ENCODE measurements around the gene EFHC1. TPM values are rescaled to one million over a fixed set of nuclear protein-coding genes. Genes with fewer than 3 reads are reported as not detected.
A peak's percentile ranks its signal among the peaks of the same experiment; 100 is the strongest.

Gene EFHC1
- total and polyA plus RNA-seq, 2 of the 13 experiments (the other 11 are each of a cell fraction or from before 2014, with no cell fraction given) = 23.4 to 29.5 TPM

DNA sequence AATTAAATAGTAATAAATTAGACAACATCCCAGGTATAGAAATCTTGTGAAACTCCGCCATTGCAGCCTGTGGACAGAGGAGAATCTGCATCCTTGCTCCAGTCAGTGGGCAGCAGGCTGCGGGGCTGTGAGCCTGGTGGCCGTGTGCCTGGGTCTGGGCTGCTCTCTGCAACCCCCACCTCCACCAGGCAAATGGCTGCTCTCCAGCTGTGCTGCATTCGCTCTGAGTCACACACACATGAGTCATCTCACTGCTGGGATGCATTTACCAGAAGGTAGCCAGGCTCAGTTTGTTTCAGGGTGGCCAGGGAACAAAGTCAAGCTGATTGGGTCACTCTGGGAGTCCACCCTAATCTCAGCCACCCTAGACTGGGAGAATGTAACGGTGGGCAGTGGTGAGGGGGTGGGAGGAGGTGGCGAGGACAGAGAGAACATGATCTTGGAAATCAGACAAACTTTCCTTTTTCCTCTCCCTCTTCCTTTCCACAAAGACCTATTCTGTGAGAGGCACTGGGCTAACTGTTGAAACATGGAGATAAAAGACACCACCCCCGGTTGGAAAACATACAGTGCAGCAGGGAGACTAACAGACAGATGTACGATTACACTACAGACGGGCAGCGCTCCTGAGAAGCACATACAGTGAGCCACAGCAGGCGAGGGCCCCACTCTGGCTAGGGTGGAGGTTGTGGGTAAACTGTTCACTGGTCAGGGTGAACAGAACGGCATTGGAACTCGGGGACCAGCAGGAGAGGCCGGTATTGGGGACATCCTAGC, 97.5 kb downstream of the EFHC1 start (continued):
- TF ChIP-seq NFYB (CRISPR knock-in tag; IDR thresholded peaks at IDR 0.05) (no peak), ZNF614 (CRISPR knock-in tag; IDR thresholded peaks at IDR 0.05; ENCODE audit: borderline replicate concordance) (peak; percentile 79; the same call in 1 of the 2 replicates), SIN3A (IDR thresholded peaks at IDR 0.05; ENCODE audit: borderline replicate concordance, low read depth, low read length) (peak; percentile 50; the same call in 1 of the 2 replicates), SIN3B (IDR thresholded peaks at IDR 0.05; ENCODE audit: low read length) (no peak), ZNF766 (CRISPR knock-in tag; IDR thresholded peaks at IDR 0.05; ENCODE audit: borderline replicate concordance) (no peak), NFE2L2 (IDR thresholded peaks at IDR 0.05; ENCODE audit: low read length) (no peak; the same call in 1 of the 2 replicates), HNRNPUL1 (IDR thresholded peaks at IDR 0.05; ENCODE audit: low read depth, low read length) (no peak), ZNF235 (CRISPR knock-in tag; IDR thresholded peaks at IDR 0.05; ENCODE audit: borderline replicate concordance) (no peak), ZFP62 (CRISPR knock-in tag; IDR thresholded peaks at IDR 0.05) (0 out of 2 replicates have a peak, but pooled peaks have one; percentile 21), ZNF773 (CRISPR knock-in tag; IDR thresholded peaks at IDR 0.05; ENCODE audit: borderline replicate concordance) (no peak), THAP11 (CRISPR knock-in tag; IDR thresholded peaks at IDR 0.05) (peak; percentile 58; the same call in 1 of the 2 replicates), MTF2 (CRISPR knock-in tag; IDR thresholded peaks at IDR 0.05; ENCODE audit: borderline replicate concordance) (no peak), HNF4G (IDR thresholded peaks at IDR 0.05; ENCODE audit: borderline replicate concordance, low read depth, low read length) (0 out of 2 replicates have a peak, but pooled peaks have one; percentile 11), HNF4G (CRISPR knock-in tag; IDR thresholded peaks at IDR 0.05; ENCODE audit: borderline replicate concordance, low read depth) (peak; percentile 63), ZC3H4 (CRISPR knock-in tag; IDR thresholded peaks at IDR 0.05; ENCODE audit: borderline replicate concordance) (no peak), REXO4 (CRISPR knock-in tag; IDR thresholded peaks at IDR 0.05; ENCODE audit: borderline replicate concordance) (no peak), RNF2 (conservative IDR thresholded peaks at IDR 0.05; ENCODE audit: low read depth) (no peak; the same call in 1 of the 2 replicates), MAF1 (CRISPR knock-in tag; IDR thresholded peaks at IDR 0.05; ENCODE audit: borderline replicate concordance) (no peak)
- TF ChIP-seq, protein P1, sequence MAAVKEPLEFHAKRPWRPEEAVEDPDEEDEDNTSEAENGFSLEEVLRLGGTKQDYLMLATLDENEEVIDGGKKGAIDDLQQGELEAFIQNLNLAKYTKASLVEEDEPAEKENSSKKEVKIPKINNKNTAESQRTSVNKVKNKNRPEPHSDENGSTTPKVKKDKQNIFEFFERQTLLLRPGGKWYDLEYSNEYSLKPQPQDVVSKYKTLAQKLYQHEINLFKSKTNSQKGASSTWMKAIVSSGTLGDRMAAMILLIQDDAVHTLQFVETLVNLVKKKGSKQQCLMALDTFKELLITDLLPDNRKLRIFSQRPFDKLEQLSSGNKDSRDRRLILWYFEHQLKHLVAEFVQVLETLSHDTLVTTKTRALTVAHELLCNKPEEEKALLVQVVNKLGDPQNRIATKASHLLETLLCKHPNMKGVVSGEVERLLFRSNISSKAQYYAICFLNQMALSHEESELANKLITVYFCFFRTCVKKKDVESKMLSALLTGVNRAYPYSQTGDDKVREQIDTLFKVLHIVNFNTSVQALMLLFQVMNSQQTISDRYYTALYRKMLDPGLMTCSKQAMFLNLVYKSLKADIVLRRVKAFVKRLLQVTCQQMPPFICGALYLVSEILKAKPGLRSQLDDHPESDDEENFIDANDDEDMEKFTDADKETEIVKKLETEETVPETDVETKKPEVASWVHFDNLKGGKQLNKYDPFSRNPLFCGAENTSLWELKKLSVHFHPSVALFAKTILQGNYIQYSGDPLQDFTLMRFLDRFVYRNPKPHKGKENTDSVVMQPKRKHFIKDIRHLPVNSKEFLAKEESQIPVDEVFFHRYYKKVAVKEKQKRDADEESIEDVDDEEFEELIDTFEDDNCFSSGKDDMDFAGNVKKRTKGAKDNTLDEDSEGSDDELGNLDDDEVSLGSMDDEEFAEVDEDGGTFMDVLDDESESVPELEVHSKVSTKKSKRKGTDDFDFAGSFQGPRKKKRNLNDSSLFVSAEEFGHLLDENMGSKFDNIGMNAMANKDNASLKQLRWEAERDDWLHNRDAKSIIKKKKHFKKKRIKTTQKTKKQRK (IDR thresholded peaks at IDR 0.05; ENCODE audit: low read length) = no peak
- TF ChIP-seq, protein P2, sequence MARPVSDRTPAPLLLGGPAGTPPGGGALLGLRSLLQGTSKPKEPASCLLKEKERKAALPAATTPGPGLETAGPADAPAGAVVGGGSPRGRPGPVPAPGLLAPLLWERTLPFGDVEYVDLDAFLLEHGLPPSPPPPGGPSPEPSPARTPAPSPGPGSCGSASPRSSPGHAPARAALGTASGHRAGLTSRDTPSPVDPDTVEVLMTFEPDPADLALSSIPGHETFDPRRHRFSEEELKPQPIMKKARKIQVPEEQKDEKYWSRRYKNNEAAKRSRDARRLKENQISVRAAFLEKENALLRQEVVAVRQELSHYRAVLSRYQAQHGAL (CRISPR knock-in tag; IDR thresholded peaks at IDR 0.05; ENCODE audit: not compliant biosample characterization) = no peak
- TF ChIP-seq, protein P3, sequence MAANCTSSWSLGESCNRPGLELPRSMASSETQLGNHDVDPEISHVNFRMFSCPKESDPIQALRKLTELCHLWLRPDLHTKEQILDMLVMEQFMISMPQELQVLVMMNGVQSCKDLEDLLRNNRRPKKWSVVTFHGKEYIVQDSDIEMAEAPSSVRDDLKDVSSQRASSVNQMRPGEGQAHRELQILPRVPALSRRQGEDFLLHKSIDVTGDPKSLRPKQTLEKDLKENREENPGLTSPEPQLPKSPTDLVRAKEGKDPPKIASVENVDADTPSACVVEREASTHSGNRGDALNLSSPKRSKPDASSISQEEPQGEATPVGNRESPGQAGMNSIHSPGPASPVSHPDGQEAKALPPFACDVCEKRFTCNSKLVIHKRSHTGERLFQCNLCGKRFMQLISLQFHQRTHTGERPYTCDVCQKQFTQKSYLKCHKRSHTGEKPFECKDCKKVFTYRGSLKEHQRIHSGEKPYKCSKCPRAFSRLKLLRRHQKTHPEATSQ (CRISPR knock-in tag; IDR thresholded peaks at IDR 0.05; ENCODE audit: borderline replicate concordance) = 0 out of 2 replicates have a peak, but pooled peaks have one; percentile 20
- TF ChIP-seq, protein P4, sequence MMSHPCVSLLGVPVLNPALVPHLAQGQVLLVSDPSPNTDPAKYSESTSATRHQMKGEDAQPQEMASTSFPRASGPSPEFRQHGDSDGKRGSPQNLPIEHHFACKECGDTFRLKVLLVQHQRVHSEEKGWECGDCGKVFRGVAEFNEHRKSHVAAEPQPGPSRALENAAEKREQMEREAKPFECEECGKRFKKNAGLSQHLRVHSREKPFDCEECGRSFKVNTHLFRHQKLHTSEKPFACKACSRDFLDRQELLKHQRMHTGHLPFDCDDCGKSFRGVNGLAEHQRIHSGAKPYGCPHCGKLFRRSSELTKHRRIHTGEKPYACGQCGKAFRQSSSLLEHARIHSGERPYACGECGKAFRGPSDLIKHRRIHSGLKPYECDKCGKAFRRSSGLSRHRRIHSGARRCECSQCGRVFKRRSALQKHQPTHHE (CRISPR knock-in tag; IDR thresholded peaks at IDR 0.05; ENCODE audit: borderline replicate concordance) = peak; percentile 36; the same call in 1 of the 2 replicates
